Right atrium auricular region (tissue), 2 donors: ENCODE measurements around the gene GRIP2. TPM values are rescaled to one million over a fixed set of nuclear protein-coding genes. Genes with fewer than 3 reads are reported as not detected.

Experiments
- DNase-seq: peaks from one replicate; pipeline ENCODE4 v3.0.0-alpha.2; 2019; ENCODE audit warnings: low spot score
- H3K27ac ChIP-seq, 2 donors: fragments of 200-600 bp; sonication (generic); 1 replicate in 1 of 2; 2 replicates in 1 of 2; pipeline ENCODE4 v1.5.1; 2016 to 2019
- H3K27me3 ChIP-seq, 2 donors: fragments of 200-600 bp; sonication (generic); one replicate each; pipeline versions ENCODE4 v1.5.1 to v1.6.0; 2017 to 2019
- H3K36me3 ChIP-seq: fragments of 200-600 bp; sonication (generic); one replicate; pipeline ENCODE4 v1.5.1; 2016
- H3K4me1 ChIP-seq, 2 donors: fragments of 200-600 bp; sonication (generic); one replicate each; pipeline versions ENCODE4 v1.5.1 to v1.6.0; 2017 to 2019
- H3K4me3 ChIP-seq, 2 donors: fragments of 200-600 bp; sonication (generic); 1 replicate in 1 of 2; 2 replicates in 1 of 2; pipeline ENCODE4 v1.5.1; 2017 to 2019; ENCODE audit warnings: mild to moderate bottlenecking in 1 of 2, moderate library complexity in 1 of 2
- H3K9me3 ChIP-seq, 2 donors: fragments of 200-600 bp; sonication (generic); one replicate each; pipeline ENCODE4 v1.5.1; 2019
- total RNA-seq, 2 donors: library from RNA; depleted of rRNA; stranded (reverse); fragments of >200 nt; gene quantifications; one replicate each; pipeline ENCODE4 v1.1.0, GENCODE V29; 2016
- TF ChIP-seq, protein P1 (sequence below), 2 donors: fragments of 200-600 bp; sonication (generic); IDR thresholded peaks; one replicate each; pipeline ENCODE4 v1.5.1; 2019; ENCODE audit warnings: antibody characterized with exemption in 2 of 2

The GRIP2 gene
- total RNA-seq, 2 donors from 2014 or later, result 7.1 to 13.2 TPM

DNA sequence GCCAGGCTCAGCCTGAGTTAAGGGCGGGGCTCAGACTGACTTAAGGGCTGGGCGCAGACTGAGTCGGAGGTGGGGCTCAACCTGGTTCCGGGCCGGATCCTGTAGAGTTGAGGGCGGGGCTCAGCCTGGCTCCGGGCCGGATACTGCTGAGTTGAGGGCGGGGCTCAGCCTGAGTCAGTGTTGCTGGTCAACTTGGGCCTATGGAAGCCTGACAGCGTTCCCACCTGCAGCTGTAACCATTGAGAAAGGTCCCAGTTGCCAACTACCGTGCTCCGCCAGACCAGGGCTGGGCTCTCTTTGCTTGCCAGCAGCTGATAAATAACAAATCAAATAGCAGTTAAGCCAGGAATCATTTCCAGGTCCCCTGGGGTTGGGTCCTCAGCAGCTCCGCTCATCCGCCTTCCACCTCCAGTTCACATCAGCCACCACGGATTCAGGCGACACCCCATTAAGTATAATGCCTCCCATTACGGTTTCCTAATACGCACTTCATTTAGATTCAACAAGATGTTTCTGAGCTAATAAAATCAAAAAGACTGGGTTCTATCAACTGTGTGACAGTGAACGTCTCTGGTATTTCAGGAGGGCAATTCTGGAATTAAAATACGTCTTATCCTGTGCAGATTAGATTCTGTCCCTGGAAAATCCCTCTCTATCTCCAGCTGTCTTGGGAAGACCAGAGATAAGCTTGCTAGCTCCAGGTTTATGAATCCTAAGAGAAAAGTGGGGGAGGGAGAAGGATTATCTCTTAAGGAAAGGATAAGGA lies 7.3 kb downstream of the GRIP2 start:
- peak; percentile 71 for DNase-seq
- H3K4me3 ChIP-seq, result no peak overlapping the region
- H3K9me3 ChIP-seq, result no peaks in the 10 kb centered on the region
- H3K36me3 ChIP-seq, result no peaks in the 10 kb centered on the region
- peak overlapping the region; percentile 50 to 52 for H3K27ac ChIP-seq
- TF ChIP-seq, protein P1, sequence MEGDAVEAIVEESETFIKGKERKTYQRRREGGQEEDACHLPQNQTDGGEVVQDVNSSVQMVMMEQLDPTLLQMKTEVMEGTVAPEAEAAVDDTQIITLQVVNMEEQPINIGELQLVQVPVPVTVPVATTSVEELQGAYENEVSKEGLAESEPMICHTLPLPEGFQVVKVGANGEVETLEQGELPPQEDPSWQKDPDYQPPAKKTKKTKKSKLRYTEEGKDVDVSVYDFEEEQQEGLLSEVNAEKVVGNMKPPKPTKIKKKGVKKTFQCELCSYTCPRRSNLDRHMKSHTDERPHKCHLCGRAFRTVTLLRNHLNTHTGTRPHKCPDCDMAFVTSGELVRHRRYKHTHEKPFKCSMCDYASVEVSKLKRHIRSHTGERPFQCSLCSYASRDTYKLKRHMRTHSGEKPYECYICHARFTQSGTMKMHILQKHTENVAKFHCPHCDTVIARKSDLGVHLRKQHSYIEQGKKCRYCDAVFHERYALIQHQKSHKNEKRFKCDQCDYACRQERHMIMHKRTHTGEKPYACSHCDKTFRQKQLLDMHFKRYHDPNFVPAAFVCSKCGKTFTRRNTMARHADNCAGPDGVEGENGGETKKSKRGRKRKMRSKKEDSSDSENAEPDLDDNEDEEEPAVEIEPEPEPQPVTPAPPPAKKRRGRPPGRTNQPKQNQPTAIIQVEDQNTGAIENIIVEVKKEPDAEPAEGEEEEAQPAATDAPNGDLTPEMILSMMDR (IDR thresholded peaks at IDR 0.05), result no peak
- H3K4me1 ChIP-seq, result peaks cover 0 to 44% of the 10 kb centered on the region in 2 donors
- H3K27me3 ChIP-seq, result no peaks in the 10 kb centered on the region

- H3K27me3 ChIP-seq, result no peaks in the 10 kb centered on the region
- no peaks in the 10 kb centered on the region for H3K36me3 ChIP-seq
- no peak for DNase-seq
- no peaks in the 10 kb centered on the region for H3K9me3 ChIP-seq
- peaks cover 0 to 41% of the 10 kb centered on the region in 2 donors for H3K4me1 ChIP-seq
- TF ChIP-seq, protein P1 (IDR thresholded peaks at IDR 0.05), result no peak
- no peak overlapping the region for H3K4me3 ChIP-seq
- peak overlapping the region; percentile 50 to 52 for H3K27ac ChIP-seq
These were observed 8.2 kb downstream of the GRIP2 start for GRCh38 chr3:14531856-14532395.

- H3K27ac ChIP-seq, result no peak overlapping the region
- no peaks in the 10 kb centered on the region for H3K27me3 ChIP-seq
- H3K36me3 ChIP-seq, result no peaks in the 10 kb centered on the region
- H3K4me3 ChIP-seq, result no peak overlapping the region
- H3K9me3 ChIP-seq, result no peaks in the 10 kb centered on the region
- TF ChIP-seq, protein P1 (IDR thresholded peaks at IDR 0.05), result no peak
- no peak for DNase-seq
- H3K4me1 ChIP-seq, result peaks cover 0 to 48% of the 10 kb centered on the region in 2 donors
These were observed 12.1 kb downstream of the GRIP2 start for GRCh38 chr3:14528081-14528480.

GRCh38 chr3:14525685-14526631 lies 14.2 kb downstream of the GRIP2 start:
- Histone ChIP-seq H3K9me3 (no peaks in the 10 kb centered on the region), H3K36me3 (no peaks in the 10 kb centered on the region), H3K4me3 (peak overlapping the region in 1 of 2 donors; percentile 14), H3K4me1 (peaks cover 0 to 61% of the 10 kb centered on the region in 2 donors), H3K27ac (peak overlapping the region; percentile 90 to 95), H3K27me3 (no peaks in the 10 kb centered on the region)
- DNase-seq, result no peak
- TF ChIP-seq, protein P1 (IDR thresholded peaks at IDR 0.05), result no peak

- TF ChIP-seq, protein P1 (IDR thresholded peaks at IDR 0.05), result no peak
- no peak overlapping the region for H3K4me3 ChIP-seq
- peaks cover 0 to 69% of the 10 kb centered on the region in 2 donors for H3K4me1 ChIP-seq
- H3K9me3 ChIP-seq, result no peaks in the 10 kb centered on the region
- peak overlapping the region; percentile 90 to 95 for H3K27ac ChIP-seq
- H3K36me3 ChIP-seq, result peaks cover 3% of the 10 kb centered on the region
- no peaks in the 10 kb centered on the region for H3K27me3 ChIP-seq
- DNase-seq, result no peak
These were observed 15.1 kb downstream of the GRIP2 start for GRCh38 chr3:14524920-14525660.
